GM18511 (cell line): ENCODE results near the gene NAA50.

Experiments
- ATAC-seq: cut with Tn5 transposase; IDR thresholded peaks from one replicate; pipeline ENCODE4 v1.9.1; 2021; ENCODE audit warnings: mild to moderate bottlenecking, moderate library complexity; ENCODE audit not compliant: unreplicated experiment

NAA50 gene

DNA sequence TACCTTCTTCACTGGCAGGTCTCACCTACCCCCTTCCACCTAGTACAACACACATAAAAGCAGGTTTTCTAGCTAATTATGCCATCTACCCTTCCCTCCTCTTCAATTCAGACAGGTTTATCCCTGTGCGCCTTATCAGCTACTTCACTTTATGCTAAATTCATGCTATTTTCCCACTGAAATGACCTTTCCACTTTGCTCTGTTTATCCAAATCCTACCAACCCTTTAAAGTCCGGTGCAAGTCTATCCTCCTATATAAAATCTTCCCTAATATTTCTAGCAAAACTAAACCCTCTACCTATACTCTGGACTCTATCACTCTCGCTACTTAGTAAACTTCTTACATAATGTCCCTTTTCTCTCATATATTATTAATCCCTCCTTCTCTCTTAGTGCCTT is 55.6 kb downstream of the NAA50 start:
- ATAC-seq, result no peak

DNA sequence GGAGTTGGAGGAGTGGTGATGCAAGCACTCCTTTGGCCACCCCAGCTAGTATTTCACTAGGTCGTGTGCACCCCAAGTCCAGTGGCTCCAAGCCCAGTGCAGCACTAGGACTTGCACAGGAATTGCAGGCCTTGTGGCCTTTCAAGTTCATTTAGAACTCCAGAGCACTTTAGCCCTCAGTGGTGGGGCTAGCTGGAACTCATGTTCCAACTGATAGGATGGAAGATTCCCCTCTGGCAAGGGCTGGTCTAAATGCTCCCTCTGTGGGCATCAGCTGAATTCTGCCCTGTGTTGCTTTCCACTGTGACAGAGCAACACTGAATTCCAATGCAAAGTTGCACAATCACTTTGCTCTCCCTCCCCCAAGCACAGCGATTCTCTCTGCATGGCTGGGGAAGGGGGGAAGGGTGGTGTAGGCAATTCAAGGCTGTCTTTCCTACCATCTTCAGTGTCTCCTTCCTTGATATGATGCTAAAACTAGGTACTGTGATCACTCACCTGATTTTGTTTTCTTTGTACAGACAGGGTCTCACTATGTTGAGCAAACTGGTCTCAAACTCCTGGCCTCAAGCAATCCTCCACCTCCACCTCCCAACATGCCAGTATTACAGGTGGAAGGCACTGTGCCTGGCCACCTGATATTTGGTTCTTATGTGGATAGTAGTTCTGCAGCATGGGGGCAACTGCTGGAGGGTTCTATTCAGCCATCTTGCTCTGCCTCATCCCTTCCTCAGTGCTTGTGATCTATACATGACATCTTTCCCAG is 59.9 kb downstream of the NAA50 start:
- no peak for ATAC-seq

DNA sequence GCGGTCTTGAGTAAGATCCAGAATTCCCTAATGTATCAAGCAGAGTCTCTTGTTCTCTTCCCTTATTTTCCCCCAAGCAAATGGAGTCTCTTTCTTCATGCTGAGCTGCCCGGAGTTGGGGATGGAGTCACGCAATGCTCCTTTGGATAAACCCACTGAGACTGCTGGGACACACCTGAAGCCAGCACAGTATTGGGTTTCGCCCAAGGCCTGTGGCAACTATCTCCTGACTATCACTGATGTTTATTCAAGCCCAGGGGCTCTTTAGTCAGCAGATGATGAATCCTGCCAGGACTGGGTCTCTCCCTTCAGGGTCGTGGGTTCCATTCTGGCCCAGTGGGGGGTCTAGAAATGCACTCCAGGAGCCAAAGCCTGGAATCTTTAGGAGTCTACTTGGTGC is 60.9 kb downstream of the NAA50 start:
- no peak for ATAC-seq

GRCh38 chr3:113684271-113684819 is 61.7 kb downstream of the NAA50 start:
- no peak for ATAC-seq

DNA sequence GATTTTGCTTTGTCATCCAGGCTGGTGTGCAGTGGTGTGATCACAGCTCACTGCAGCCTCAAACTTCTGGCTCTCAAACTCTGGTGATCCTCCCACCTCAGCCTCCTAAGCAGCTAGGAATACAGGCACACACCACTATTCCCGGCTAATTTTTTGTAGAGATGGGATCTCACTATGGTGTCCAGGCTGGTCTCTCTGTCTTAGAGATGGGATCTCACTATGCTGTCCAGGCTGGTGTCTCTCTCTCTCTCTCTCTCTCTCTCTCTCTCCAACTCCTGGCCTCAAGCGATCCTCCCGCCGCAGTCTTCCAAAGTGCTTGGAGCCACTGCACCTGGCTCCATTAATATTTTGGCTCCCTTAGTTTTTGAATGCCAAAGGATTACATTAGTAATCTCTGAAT is 67.3 kb downstream of the NAA50 start:
- ATAC-seq, result no peak

DNA sequence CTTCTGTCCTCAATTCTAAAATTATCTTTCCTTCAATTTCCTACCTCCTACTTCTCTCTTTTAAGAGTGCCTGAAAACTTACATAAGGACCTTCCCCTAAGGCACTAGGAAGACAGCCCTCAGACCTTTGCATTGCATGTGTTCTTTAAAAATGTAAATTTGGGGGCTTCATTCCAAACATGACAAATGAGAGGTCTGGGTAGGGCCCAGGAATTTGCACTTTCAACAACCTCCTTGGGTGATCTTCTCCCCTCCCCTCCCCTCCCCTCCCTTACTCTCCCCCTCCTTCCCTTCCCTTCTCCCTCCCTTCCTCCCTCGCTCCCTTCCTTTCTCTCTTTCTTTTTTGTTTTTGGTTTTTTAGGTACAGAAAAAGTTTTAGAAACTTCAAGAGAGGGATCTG is 68.3 kb downstream of the NAA50 start:
- no peak for ATAC-seq

DNA sequence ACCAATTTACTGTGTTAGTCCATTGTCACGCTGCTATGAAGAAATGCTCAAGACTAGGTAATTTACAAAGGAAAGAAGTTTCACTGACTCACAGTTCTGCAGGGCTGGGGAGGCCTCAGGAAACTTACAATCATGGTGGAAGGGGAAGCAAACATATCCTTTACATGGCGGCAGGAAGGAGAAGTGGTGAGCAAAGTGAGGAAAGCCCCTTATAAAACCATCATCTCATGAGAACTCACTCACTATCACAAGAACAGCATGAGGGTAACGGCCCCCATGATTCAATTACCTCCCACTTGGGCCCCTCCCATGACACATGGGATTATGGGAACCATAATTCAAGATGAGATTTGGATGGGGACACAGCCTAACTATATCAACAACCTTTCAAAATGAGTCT is 69.8 kb downstream of the NAA50 start:
- no peak for ATAC-seq

- no peak for ATAC-seq
Observed at GRCh38 chr3:113673593-113673992, 72.5 kb downstream of the NAA50 start.

DNA sequence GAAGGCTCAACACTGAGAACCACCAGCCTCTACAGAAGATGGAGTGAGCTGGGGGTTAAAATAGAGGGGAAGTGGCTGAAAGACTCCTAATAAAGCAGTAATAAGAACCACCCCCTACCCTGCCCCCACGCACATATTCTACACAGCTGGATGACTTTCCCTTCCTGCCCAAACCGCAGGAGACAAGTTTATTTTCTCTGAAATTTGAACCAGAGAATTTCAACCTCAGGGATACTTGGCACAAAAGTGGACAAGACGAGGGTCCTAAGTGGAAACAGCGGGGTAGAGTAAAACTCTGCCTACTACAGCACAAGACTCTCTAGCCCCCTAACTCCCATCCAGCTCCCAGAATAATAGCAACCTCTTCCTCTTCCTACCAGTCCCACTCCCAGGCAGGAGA is 78.0 kb downstream of the NAA50 start:
- no peak for ATAC-seq
